Activated CD4-positive, alpha-beta T cell treated with anti-CD3 and anti-CD28 coated beads, Interleukin-2, Interleukin-4, amounts not matched to agents 100 ng/mL and 50 ng/mL, durations not matched to agents 16 hours and 8 hours (primary cell): ENCODE measurements around the gene EMID1.

Experiments used
- DNase-seq: peaks from one replicate; pipeline ENCODE4 v3.0.0-alpha.2; 2020; ENCODE audit warnings: low spot score

The EMID1 gene

GRCh38 chr22:29260601-29261315, 55.1 kb downstream of the EMID1 start:
- DNase-seq = no peak

DNA sequence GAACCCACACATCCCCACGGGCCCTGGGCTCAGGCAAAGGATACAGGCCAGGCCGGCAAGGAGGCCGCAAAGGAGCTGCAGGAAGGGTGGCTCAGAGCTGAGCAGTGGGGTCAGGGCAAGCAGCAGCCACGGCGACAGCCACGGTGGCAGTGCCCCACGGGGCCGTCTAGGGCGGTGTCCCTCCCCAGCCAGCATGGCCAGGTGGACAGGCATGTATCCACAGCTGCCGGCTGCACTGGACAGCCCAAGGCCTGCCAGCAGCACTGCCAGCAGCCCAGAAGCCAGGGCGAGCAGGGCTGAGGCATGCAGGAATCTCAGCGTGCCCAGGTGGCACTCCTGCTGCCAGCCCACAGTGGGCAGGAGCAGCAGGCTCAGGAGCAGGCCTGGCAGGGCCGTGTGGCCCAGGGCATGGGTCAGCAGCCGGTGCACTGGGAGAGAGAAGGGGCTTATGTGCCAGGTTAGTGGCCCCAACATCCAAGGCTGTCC, 58.1 kb downstream of the EMID1 start:
- DNase-seq = no peak

DNA sequence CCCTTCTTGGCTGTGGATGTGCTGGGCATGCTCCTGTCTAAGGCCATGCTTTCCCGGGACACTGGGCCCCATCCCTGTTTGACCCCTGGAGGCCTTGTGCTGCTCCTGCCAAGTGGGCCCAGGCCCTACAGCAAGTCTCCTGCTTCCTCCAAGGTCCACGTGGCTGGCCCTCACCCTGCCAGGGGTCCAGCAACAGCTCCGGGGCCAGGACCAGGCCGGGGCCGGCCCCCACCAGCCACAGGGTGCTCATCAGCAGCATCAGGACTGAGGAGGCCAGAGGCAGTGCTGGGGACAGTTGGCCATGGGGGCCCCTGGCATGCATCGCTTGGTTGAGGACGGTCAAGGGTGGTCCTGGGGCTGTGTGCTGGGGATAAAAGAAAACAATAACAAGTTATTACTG, 59.6 kb downstream of the EMID1 start:
- DNase-seq = no peak

- no peak for DNase-seq
These were observed 60.2 kb downstream of the EMID1 start for GRCh38 chr22:29265929-29266328.

- DNase-seq = no peak
These were observed 61.1 kb downstream of the EMID1 start for GRCh38 chr22:29266564-29267461.

GRCh38 chr22:29267462-29267857, 61.8 kb downstream of the EMID1 start:
- DNase-seq = no peak

DNA sequence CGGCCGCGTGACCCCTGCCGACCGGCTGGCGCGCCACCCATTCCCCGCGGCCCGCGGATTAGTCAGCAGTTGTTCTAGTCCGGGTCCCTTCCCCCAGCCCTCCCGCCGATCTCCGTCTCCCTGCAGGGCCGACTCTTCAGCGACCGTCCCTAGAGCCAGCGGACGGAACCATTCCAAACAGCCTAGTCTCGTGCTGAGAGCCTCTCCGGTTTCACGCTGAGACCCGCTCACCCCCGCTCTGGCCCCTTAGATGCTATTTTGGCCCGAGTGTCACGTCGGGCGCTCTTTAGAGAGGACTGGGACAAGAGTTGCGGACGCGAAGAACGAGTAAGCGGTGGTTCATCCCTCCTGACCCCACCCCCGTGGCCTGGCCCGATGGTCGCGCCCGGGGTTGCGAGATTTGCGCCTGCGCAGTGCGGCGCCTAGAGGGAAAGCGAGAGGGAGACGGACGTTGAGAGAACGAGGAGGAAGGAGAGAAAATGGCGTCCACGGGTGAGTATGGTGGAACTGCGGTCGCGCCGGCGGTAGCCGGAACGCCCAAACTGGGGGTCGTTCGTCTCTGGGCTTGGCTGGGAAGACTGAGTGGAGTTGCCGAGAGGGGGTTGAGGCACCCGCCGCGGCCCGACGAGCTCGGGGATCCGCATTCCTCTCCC, 62.3 kb downstream of the EMID1 start, which contains the start of the genes EWSR1 and RHBDD3:
Gene EWSR1, plus strand, starts transcription at position 411 of the 653 bp plus-strand sequence. Its CDS starts 69 bp downstream, at position 480.
Gene RHBDD3, minus strand, starts transcription at position 124 of the 653 bp plus-strand sequence. CDS start 2,355 bp downstream, outside the sequence.
- DNase-seq = peak; percentile 96

- DNase-seq = peak; percentile 24
These were observed 63.0 kb downstream of the EMID1 start for GRCh38 chr22:29268511-29269229.

DNA sequence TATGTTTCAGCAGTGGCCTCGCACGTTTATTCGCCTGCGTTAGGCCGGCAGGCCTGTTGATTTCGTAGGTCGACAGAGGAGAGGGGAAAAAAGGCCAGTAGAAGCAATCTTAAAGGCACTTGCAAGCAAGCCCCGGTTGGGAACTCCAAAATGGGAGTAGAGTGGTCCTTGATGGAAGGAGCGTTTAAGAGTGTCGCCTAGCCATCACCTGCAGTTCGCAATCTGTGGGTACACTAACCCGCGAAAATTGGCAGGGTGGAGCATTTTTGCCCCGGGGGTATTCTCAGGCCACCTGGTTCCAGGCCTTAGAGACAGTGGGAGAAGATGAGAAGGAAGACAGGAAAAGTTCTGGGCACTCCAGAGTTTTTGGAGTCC, 63.5 kb downstream of the EMID1 start:
- no peak for DNase-seq

GRCh38 chr22:29269731-29270474, 64.2 kb downstream of the EMID1 start:
- peak; percentile 22 for DNase-seq

- no peak for DNase-seq
These were observed 65.0 kb downstream of the EMID1 start for GRCh38 chr22:29270475-29271271.

- DNase-seq = no peak
These were observed 66.9 kb downstream of the EMID1 start for GRCh38 chr22:29272624-29273023.

DNA sequence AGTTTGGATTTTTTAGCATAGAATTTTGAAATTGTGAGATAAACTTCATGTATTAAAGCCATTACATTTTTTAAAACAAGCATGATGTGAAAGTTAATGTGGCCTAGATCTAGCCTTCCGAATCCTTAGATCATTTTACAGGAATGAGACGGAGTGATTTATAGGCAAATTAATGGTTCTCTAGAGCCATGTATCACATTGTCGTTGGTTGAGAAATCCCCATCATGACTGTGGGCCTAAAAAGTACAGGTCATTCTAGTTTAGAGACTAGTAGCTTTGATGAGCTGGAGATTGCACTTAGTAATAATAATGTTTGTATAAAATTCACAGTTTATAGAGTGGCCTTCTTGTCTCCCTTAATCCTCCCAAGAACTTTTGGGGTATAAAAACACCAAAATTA, 69.5 kb downstream of the EMID1 start:
- DNase-seq = no peak

- no peak for DNase-seq
These were observed 70.3 kb downstream of the EMID1 start for GRCh38 chr22:29275819-29276565.

- no peak for DNase-seq
These were observed 72.2 kb downstream of the EMID1 start for GRCh38 chr22:29277927-29278326.

DNA sequence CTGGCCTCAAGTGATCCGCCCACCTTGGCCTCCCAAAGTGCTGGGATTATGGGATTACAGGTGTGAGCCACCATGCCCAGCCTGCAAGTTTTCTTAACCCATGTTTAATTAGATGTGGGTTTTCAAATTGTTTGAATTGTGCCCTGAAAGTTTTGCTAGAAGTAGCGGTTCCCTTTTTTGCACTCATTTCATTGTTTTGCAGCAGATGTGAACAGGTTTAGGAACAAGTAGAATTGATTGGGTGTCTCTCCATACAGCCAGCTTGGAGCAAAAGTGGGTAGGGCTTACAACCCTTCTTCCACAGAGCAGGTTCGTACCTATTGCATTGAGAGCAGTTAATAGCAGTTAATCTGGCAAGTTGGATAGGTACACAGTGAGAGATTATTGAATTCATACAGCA, 78.5 kb downstream of the EMID1 start:
- DNase-seq = no peak

- no peak for DNase-seq
These were observed 83.1 kb downstream of the EMID1 start for GRCh38 chr22:29288837-29289236.

GRCh38 chr22:29290061-29290460, 84.4 kb downstream of the EMID1 start:
- no peak for DNase-seq

DNA sequence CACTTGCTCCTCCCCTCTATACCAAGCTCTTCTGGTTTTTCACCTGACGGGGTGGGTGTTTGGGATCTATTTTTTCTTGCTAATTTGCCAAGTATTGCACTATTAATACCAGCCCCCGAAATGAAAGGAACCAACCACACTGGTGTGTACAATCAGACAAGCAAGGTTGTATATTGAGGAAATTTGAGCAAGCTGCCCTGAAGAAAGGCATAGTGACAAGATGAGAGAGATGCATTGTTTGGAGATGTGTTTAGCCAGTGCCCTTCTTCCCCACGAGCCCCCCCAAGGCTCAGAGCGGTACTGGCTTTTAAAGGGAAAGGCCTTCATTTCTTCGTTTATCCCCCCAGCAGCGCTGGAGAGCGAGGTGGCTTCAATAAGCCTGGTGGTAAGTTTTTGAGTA, 85.5 kb downstream of the EMID1 start:
- DNase-seq = no peak
